Kasumi-1 (cell line): ENCODE data around the gene PNPLA2.
A peak's percentile ranks its signal among the peaks of the same experiment; 100 is the strongest.

ENCODE experiments used
- DNase-seq, 2 experiments: peaks; one replicate each; lab custom pipeline; 2025; lab: John Stamatoyannopoulos, UW

PNPLA2 gene

GRCh38 chr11:818396-819128 is at the start of gene PNPLA2:
PNPLA2 (plus strand) TSS chr11:818914; CDS start chr11:819719, 805 bp downstream.
- no peak for DNase-seq

GRCh38 chr11:769887-770641 is 48.6 kb upstream of the PNPLA2 start:
- DNase-seq, result no peak

- no peak for DNase-seq
These were observed 47.8 kb upstream of the PNPLA2 start for GRCh38 chr11:770642-771616.

GRCh38 chr11:771617-772204 is 47.0 kb upstream of the PNPLA2 start:
- DNase-seq, result no peak

- DNase-seq, result no peak
These were observed 46.0 kb upstream of the PNPLA2 start for GRCh38 chr11:772429-773390.

- DNase-seq, result no peak
These were observed 45.3 kb upstream of the PNPLA2 start for GRCh38 chr11:773425-773824.

- DNase-seq, result no peak
These were observed 44.9 kb upstream of the PNPLA2 start for GRCh38 chr11:773830-774229.

- DNase-seq, result no peak
These were observed 43.7 kb upstream of the PNPLA2 start for GRCh38 chr11:774873-775592.

GRCh38 chr11:776263-776560 is 42.5 kb upstream of the PNPLA2 start:
- no peak for DNase-seq

GRCh38 chr11:776561-777287 is 42.0 kb upstream of the PNPLA2 start:
- peak; percentile 45 to 55 for DNase-seq

- peak; percentile 83 to 84 for DNase-seq
These were observed 41.1 kb upstream of the PNPLA2 start, which contains the start of gene GATD1 for GRCh38 chr11:777288-778255. GATD1 (minus strand) TSS chr11:777487; CDS start chr11:777462, 25 bp downstream.

- no peak for DNase-seq
These were observed 39.4 kb upstream of the PNPLA2 start for GRCh38 chr11:778976-779954.

- DNase-seq, result no peak
These were observed 38.7 kb upstream of the PNPLA2 start for GRCh38 chr11:779955-780532.

GRCh38 chr11:782264-783174 is 36.2 kb upstream of the PNPLA2 start:
- DNase-seq, result no peak

- no peak for DNase-seq
These were observed 35.1 kb upstream of the PNPLA2 start for GRCh38 chr11:783581-784015.
